ENCODE data around the gene UBQLN3.

UBQLN3 gene

GRCh38 chr11:5524756-5525155 is 15.0 kb upstream of the UBQLN3 start:
- H3K27ac ChIP-seq = no peak overlapping the region
- TF ChIP-seq CTCF (conservative IDR thresholded peaks at IDR 0.05) = no peak

DNA sequence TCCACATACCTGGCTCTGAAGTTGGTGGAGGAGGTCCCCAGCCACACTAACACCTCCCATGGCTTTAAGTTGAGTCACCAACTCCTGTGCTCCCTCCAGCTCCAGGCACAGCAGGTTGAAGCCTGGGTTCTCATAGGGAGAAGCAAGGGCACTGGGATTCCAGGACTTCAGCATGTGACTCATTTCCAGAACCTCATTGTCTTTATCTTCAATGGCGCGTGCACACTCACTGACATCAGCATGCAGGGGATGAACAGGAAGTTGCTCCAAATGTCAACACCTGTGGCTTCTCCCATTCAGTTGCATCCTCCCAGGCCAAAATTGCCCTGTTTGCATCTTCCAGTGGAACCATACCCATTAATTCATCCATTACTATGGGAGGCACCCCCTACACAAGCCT is 12.6 kb upstream of the UBQLN3 start:
- TF ChIP-seq CTCF (conservative IDR thresholded peaks at IDR 0.05) = no peak
- H3K27ac ChIP-seq = no peak overlapping the region

DNA sequence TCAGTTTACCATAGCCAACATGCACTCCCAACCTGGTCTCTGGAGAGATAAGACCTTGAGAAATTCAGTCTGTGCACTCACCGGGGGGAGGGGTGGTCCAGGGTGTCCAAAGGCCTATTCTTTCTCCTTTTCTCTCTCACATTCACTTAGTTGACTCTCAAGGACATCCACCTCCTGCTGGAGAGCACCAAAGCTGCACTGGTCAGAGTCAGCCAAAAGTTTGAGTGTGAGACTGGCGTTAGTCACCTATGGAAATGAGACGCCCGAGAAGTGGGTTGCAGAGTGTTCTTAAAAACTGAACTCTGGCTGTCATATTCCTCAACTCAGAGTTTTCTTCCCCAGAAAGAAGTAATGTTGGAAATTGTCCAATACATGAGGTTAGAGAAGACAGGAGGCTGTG is 11.8 kb upstream of the UBQLN3 start:
- no peak overlapping the region for H3K27ac ChIP-seq
- no peak for TF ChIP-seq CTCF (conservative IDR thresholded peaks at IDR 0.05)

GRCh38 chr11:5516599-5516998 is 6.8 kb upstream of the UBQLN3 start, which contains the start of gene UBQLNL:
UBQLNL (minus strand) TSS chr11:5516699; CDS start chr11:5516441, 258 bp downstream.
- no peak within 1 kb of the TSS for H3K27ac ChIP-seq
- no peak for TF ChIP-seq CTCF (conservative IDR thresholded peaks at IDR 0.05)

DNA sequence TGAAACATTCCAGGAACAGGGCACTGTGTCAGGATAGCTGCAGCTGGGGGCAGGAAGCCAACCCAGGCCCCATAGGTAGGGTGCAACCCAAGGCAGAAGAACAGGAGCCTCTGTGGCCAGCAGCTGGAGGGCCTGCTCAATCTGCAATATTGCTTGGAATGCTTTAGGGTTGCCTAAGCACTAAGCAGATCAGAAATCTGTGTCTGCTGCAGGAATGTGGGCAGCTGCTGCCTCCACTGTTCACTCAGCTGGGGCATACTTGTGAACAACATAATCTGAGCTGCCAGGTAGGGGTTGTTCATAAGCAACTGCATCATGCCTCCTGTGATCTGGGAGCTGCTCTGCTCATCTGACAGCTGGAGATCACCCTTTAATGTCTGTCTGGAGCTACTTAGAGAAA is 5.1 kb upstream of the UBQLN3 start:
- H3K27ac ChIP-seq = no peak overlapping the region
- TF ChIP-seq CTCF (conservative IDR thresholded peaks at IDR 0.05) = no peak

DNA sequence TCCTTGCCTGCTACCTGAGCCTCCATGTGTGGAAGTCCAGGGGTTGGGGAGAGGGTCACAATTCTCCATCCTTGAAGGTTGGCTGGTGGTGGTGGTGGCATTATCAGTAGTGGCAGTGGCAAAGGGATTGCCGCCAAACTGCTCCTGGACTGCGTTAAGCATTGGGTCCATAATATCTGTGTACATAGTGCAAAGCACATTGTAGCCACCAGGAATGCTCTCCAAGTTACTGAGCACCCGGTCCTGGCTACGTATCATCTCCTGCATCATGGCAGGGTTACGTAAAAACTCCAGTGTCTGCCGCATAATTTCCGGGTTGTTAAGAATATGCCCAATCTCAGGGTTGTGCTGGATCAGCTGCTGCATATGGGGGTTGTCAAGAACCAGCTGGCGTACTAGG is 1.2 kb downstream of the UBQLN3 start:
- no peak overlapping the region for H3K27ac ChIP-seq
- TF ChIP-seq CTCF (conservative IDR thresholded peaks at IDR 0.05) = no peak

- H3K27ac ChIP-seq = no peak overlapping the region
- no peak for TF ChIP-seq CTCF (conservative IDR thresholded peaks at IDR 0.05)
Measured at GRCh38 chr11:5507933-5508305, 1.8 kb downstream of the UBQLN3 start.

Data from VCaP (cell line).